GM12892 (cell line): ENCODE results near the gene KRT10.

Experiments
- POLR2A ChIP-seq: IDR thresholded peaks from 2 replicates; pipeline ENCODE4 v1.6.1; 2011; ENCODE audit warnings: low read depth, low read length, control low read depth
- POLR2AphosphoS5 ChIP-seq: IDR thresholded peaks from 2 replicates; pipeline ENCODE4 v1.6.1; 2011; ENCODE audit warnings: low read depth, low read length, control low read depth
- TAF1 ChIP-seq: IDR thresholded peaks from 2 replicates; pipeline ENCODE4 v1.6.1; 2011; ENCODE audit warnings: low read depth, mild to moderate bottlenecking, control low read depth, low read length, borderline replicate concordance

- TF ChIP-seq POLR2AphosphoS5 (no peak), TAF1 (no peak), POLR2A (no peak)
Observed at GRCh38 chr17:40794466-40794865, 27.9 kb downstream of the KRT10 start.
